ENCODE data around the gene PLCB1.

The PLCB1 gene

DNA sequence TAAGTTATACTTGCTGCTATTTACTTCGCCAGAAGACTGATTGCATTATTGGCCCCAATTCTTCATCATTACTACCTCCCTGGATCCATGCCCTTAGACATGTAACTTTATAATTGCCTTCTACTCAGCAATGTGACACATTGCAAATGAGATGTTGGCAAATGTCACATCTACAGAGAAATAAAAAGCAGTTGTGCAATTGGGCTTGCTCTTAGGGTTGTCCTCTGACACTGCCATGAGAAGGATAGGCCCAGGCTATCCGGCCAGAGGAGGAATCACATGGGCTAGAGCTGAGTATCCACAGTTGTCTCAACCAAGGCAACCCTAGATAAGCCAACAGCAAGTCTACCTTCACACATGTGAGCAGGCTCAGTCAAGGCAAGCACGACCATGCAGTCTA, 447.0 kb downstream of the PLCB1 start:
- no peak overlapping the region for H3K18ac ChIP-seq (ENCODE audit: low read length)
- no peak overlapping the region for H2BK120ac ChIP-seq (ENCODE audit: low read depth, low read length)
- peaks cover 0 to 8% of the 10 kb centered on the region in 2 donors for H3K4me1 ChIP-seq (ENCODE audit: control insufficient read depth in 2 of 2, insufficient read depth in 1 of 2, low read depth in 1 of 2, low read length in 2 of 2)
- no peak overlapping the region for H3K14ac ChIP-seq (ENCODE audit: low read length)
- no peak overlapping the region for H3K23ac ChIP-seq (ENCODE audit: low read depth, low read length, poor library complexity)
- H3K9me3 ChIP-seq (replicated peaks in 1 of 2; ENCODE audit: control insufficient read depth in 2 of 2, insufficient read depth in 1 of 2, low read depth in 1 of 2, low read length in 2 of 2), result no peaks in the 10 kb centered on the region
- H2AFZ ChIP-seq (ENCODE audit: low read length), result no peak overlapping the region
- no CpG with 5 or more reads among the region's 3 CpGs for WGBS, 2 donors (ENCODE audit: extremely low coverage in 2 of 2, insufficient read length in 2 of 2, insufficient replicate concordance in 1 of 2)
- H3K79me1 ChIP-seq (ENCODE audit: low read depth, low read length), result no peaks in the 10 kb centered on the region
- H3K27ac ChIP-seq (replicated peaks; ENCODE audit: low read length), result no peak overlapping the region
- H3K4me3 ChIP-seq (ENCODE audit: low read length in 2 of 2), result no peak overlapping the region
- no peak for DNase-seq (ENCODE audit: low spot score)
- no peak overlapping the region for H3K9ac ChIP-seq (ENCODE audit: low read depth, low read length, poor library complexity)
- H3K4ac ChIP-seq (ENCODE audit: low read length), result no peak overlapping the region
- H3K36me3 ChIP-seq (replicated peaks in 1 of 2; ENCODE audit: control insufficient read depth in 2 of 2, insufficient read depth in 2 of 2, low read length in 2 of 2), result no peaks in the 10 kb centered on the region
- no peak overlapping the region for H2BK12ac ChIP-seq (ENCODE audit: low read length)
- no peak overlapping the region for H2AK5ac ChIP-seq (ENCODE audit: low read depth, low read length)
- no peak overlapping the region for H3K4me2 ChIP-seq (ENCODE audit: insufficient read depth, low read length, poor library complexity, severe bottlenecking)
- no peak overlapping the region for H4K91ac ChIP-seq (ENCODE audit: low read depth, low read length, poor library complexity)
- H3K27me3 ChIP-seq (ENCODE audit: control insufficient read depth in 3 of 3, insufficient read depth in 3 of 3, low read depth in 1 of 3, low read length in 3 of 3), result no peaks in the 10 kb centered on the region
- no peak overlapping the region for H2BK15ac ChIP-seq (ENCODE audit: low read length)
- H2BK5ac ChIP-seq (ENCODE audit: low read length), result no peak overlapping the region
- H4K8ac ChIP-seq (ENCODE audit: low read depth, low read length), result no peak overlapping the region

DNA sequence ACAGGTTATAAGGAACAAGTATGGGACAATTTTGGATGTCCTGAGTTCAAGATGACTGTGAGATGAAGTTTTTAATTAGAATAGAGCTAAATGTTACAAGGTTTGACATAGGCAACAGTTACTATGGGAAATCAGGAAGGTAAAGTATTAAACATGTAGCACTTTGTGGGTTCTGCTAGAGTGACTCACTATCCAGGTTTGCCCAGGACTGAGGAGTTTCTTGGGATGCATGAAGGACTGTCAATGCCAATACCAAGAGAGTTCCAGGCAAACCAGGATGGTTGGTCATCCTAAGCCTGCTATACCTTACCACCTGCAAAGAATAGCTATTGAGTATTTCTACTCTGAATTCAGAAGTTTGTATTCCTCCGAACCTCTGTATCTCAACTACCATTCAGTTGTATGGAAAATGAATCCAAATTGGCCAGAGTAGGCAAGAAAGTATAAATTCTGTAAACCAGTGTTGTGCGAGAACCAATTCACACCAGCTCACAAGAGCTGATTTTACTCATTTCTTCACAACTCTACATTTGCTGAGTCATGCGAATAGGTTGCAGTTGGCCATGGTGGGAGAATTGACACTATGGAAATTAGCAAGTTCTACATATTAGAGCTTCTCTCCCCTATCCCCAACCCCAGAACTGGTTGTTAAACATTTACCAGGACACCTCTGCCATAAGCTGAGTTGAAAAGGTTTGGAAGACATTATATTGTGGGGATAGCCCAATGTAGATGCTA, 449.5 kb downstream of the PLCB1 start:
- peaks cover 0 to 10% of the 10 kb centered on the region in 2 donors for H3K4me1 ChIP-seq (ENCODE audit: control insufficient read depth in 2 of 2, insufficient read depth in 1 of 2, low read depth in 1 of 2, low read length in 2 of 2)
- no peaks in the 10 kb centered on the region for H3K79me1 ChIP-seq (ENCODE audit: low read depth, low read length)
- no peaks in the 10 kb centered on the region for H3K9me3 ChIP-seq (replicated peaks in 1 of 2; ENCODE audit: control insufficient read depth in 2 of 2, insufficient read depth in 1 of 2, low read depth in 1 of 2, low read length in 2 of 2)
- H3K9ac ChIP-seq (ENCODE audit: low read depth, low read length, poor library complexity), result no peak overlapping the region
- no peak overlapping the region for H4K8ac ChIP-seq (ENCODE audit: low read depth, low read length)
- no peak overlapping the region for H2BK15ac ChIP-seq (ENCODE audit: low read length)
- H2BK120ac ChIP-seq (ENCODE audit: low read depth, low read length), result no peak overlapping the region
- no peaks in the 10 kb centered on the region for H3K36me3 ChIP-seq (replicated peaks in 1 of 2; ENCODE audit: control insufficient read depth in 2 of 2, insufficient read depth in 2 of 2, low read length in 2 of 2)
- no peak overlapping the region for H2BK5ac ChIP-seq (ENCODE audit: low read length)
- no peak overlapping the region for H4K91ac ChIP-seq (ENCODE audit: low read depth, low read length, poor library complexity)
- no peak overlapping the region for H3K4me3 ChIP-seq (ENCODE audit: low read length in 2 of 2)
- H3K27me3 ChIP-seq (ENCODE audit: control insufficient read depth in 3 of 3, insufficient read depth in 3 of 3, low read depth in 1 of 3, low read length in 3 of 3), result no peaks in the 10 kb centered on the region
- no peak for DNase-seq (ENCODE audit: low spot score)
- no peak overlapping the region for H3K23ac ChIP-seq (ENCODE audit: low read depth, low read length, poor library complexity)
- no peak overlapping the region for H3K18ac ChIP-seq (ENCODE audit: low read length)
- H3K27ac ChIP-seq (replicated peaks; ENCODE audit: low read length), result no peak overlapping the region
- no peak overlapping the region for H3K4ac ChIP-seq (ENCODE audit: low read length)
- H2AFZ ChIP-seq (ENCODE audit: low read length), result no peak overlapping the region
- no CpG with 5 or more reads among the region's 3 CpGs for WGBS, 2 donors (ENCODE audit: extremely low coverage in 2 of 2, insufficient read length in 2 of 2, insufficient replicate concordance in 1 of 2)
- H3K4me2 ChIP-seq (ENCODE audit: insufficient read depth, low read length, poor library complexity, severe bottlenecking), result no peak overlapping the region
- no peak overlapping the region for H2AK5ac ChIP-seq (ENCODE audit: low read depth, low read length)
- no peak overlapping the region for H3K14ac ChIP-seq (ENCODE audit: low read length)
- H2BK12ac ChIP-seq (ENCODE audit: low read length), result no peak overlapping the region

DNA sequence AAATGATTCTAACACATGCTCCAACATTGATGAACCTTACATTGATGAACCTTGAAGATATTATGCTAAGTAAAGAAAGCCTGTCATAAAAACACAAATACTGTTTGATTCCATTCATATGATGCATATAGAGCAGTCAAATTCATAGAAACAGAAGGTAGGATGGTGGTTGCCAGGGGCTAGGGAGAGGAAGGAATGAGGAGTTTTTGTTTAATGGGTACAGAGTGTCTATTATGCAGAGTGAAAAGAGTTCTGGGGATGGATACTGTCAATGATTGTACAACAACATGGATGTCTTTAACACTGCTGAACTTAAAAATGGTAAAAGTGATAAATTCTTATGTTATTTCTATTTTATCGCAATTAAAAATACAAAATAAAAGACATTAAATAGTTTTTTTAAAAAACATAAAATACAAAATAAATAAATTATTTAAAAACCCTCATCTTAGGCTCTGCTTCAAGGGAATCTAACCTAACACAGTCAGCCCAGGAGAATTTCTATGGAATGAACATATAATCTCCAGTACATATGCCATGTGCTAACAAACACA, 451.0 kb downstream of the PLCB1 start:
- H3K4me3 ChIP-seq (ENCODE audit: low read length in 2 of 2), result no peak overlapping the region
- H2AFZ ChIP-seq (ENCODE audit: low read length), result no peak overlapping the region
- H3K4me1 ChIP-seq (ENCODE audit: control insufficient read depth in 2 of 2, insufficient read depth in 1 of 2, low read depth in 1 of 2, low read length in 2 of 2), result peaks cover 0 to 10% of the 10 kb centered on the region in 2 donors
- WGBS, 2 donors (ENCODE audit: extremely low coverage in 2 of 2, insufficient read length in 2 of 2, insufficient replicate concordance in 1 of 2), result no CpG with 5 or more reads among the region's 1 CpG
- no peaks in the 10 kb centered on the region for H3K36me3 ChIP-seq (replicated peaks in 1 of 2; ENCODE audit: control insufficient read depth in 2 of 2, insufficient read depth in 2 of 2, low read length in 2 of 2)
- no peak overlapping the region for H2AK5ac ChIP-seq (ENCODE audit: low read depth, low read length)
- no peak overlapping the region for H2BK15ac ChIP-seq (ENCODE audit: low read length)
- H3K23ac ChIP-seq (ENCODE audit: low read depth, low read length, poor library complexity), result no peak overlapping the region
- H3K9me3 ChIP-seq (replicated peaks in 1 of 2; ENCODE audit: control insufficient read depth in 2 of 2, insufficient read depth in 1 of 2, low read depth in 1 of 2, low read length in 2 of 2), result no peaks in the 10 kb centered on the region
- H3K27me3 ChIP-seq (ENCODE audit: control insufficient read depth in 3 of 3, insufficient read depth in 3 of 3, low read depth in 1 of 3, low read length in 3 of 3), result no peaks in the 10 kb centered on the region
- H2BK5ac ChIP-seq (ENCODE audit: low read length), result no peak overlapping the region
- H2BK120ac ChIP-seq (ENCODE audit: low read depth, low read length), result no peak overlapping the region
- no peak overlapping the region for H4K91ac ChIP-seq (ENCODE audit: low read depth, low read length, poor library complexity)
- DNase-seq (ENCODE audit: low spot score), result no peak
- H4K8ac ChIP-seq (ENCODE audit: low read depth, low read length), result no peak overlapping the region
- no peak overlapping the region for H3K18ac ChIP-seq (ENCODE audit: low read length)
- H3K14ac ChIP-seq (ENCODE audit: low read length), result no peak overlapping the region
- no peak overlapping the region for H2BK12ac ChIP-seq (ENCODE audit: low read length)
- H3K9ac ChIP-seq (ENCODE audit: low read depth, low read length, poor library complexity), result no peak overlapping the region
- H3K4me2 ChIP-seq (ENCODE audit: insufficient read depth, low read length, poor library complexity, severe bottlenecking), result no peak overlapping the region
- no peaks in the 10 kb centered on the region for H3K79me1 ChIP-seq (ENCODE audit: low read depth, low read length)
- H3K4ac ChIP-seq (ENCODE audit: low read length), result no peak overlapping the region
- no peak overlapping the region for H3K27ac ChIP-seq (replicated peaks; ENCODE audit: low read length)

DNA sequence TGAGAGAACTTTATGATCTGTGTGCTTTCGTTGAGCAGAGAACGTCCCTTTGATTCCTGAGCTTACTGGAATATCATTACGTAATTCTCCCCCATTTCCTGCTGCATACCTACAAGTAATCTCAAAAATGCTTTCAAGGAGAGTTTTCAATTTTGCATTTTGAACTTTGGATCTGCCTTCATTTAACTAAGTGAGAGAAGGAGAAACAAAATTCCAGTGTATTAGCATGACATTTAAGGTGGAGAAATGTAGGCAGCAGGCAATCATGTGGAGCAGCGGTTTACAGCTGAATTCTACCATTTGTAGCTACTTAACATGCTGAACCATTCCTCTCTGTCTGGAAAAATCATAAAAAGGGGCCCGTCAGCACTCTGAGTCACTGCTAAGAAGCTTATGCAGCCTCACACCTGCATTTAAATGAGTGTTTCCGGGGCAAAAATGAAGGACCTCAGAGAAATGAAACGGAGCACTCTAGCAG, 451.5 kb downstream of the PLCB1 start:
- whole genome bisulfite sequencing, 2 donors (ENCODE audit: extremely low coverage in 2 of 2, insufficient read length in 2 of 2, insufficient replicate concordance in 1 of 2), result no CpG with 5 or more reads among the region's 7 CpGs
- H3K27ac ChIP-seq (replicated peaks; ENCODE audit: low read length), result no peak overlapping the region

More for the DNA sequence above, 451.5 kb downstream of the PLCB1 start:
- DNase-seq (ENCODE audit: low spot score), result no peak
- Histone ChIP-seq H3K9me3 (replicated peaks in 1 of 2; ENCODE audit: control insufficient read depth in 2 of 2, insufficient read depth in 1 of 2, low read depth in 1 of 2, low read length in 2 of 2) (no peaks in the 10 kb centered on the region), H3K9ac (ENCODE audit: low read depth, low read length, poor library complexity) (no peak overlapping the region), H3K4me3 (ENCODE audit: low read length in 2 of 2) (no peak overlapping the region), H4K8ac (ENCODE audit: low read depth, low read length) (no peak overlapping the region), H4K91ac (ENCODE audit: low read depth, low read length, poor library complexity) (no peak overlapping the region), H2BK5ac (ENCODE audit: low read length) (no peak overlapping the region), H2BK15ac (ENCODE audit: low read length) (no peak overlapping the region), H2AFZ (ENCODE audit: low read length) (peak overlapping the region; percentile 31), H3K79me1 (ENCODE audit: low read depth, low read length) (no peaks in the 10 kb centered on the region), H3K14ac (ENCODE audit: low read length) (no peak overlapping the region), H3K23ac (ENCODE audit: low read depth, low read length, poor library complexity) (no peak overlapping the region), H3K36me3 (replicated peaks in 1 of 2; ENCODE audit: control insufficient read depth in 2 of 2, insufficient read depth in 2 of 2, low read length in 2 of 2) (no peaks in the 10 kb centered on the region), H3K18ac (ENCODE audit: low read length) (no peak overlapping the region), H2BK12ac (ENCODE audit: low read length) (no peak overlapping the region), H3K4ac (ENCODE audit: low read length) (no peak overlapping the region), H3K4me2 (ENCODE audit: insufficient read depth, low read length, poor library complexity, severe bottlenecking) (no peak overlapping the region), H2AK5ac (ENCODE audit: low read depth, low read length) (no peak overlapping the region), H3K4me1 (ENCODE audit: control insufficient read depth in 2 of 2, insufficient read depth in 1 of 2, low read depth in 1 of 2, low read length in 2 of 2) (peaks cover 0 to 10% of the 10 kb centered on the region in 2 donors), H2BK120ac (ENCODE audit: low read depth, low read length) (no peak overlapping the region), H3K27me3 (ENCODE audit: control insufficient read depth in 3 of 3, insufficient read depth in 3 of 3, low read depth in 1 of 3, low read length in 3 of 3) (no peaks in the 10 kb centered on the region)

Data from neuronal stem cell (in vitro differentiated cells).